Endothelial cell of umbilical vein (primary cell): ENCODE data around the gene ARHGAP15. TPM values are rescaled to one million over a fixed set of nuclear protein-coding genes. Genes with fewer than 3 reads are reported as not detected.

Source experiments
- BruUV-seq: library from RNA; stranded (reverse); fragments of 400-500 nt; replicated peaks from 2 replicates; lab custom pipeline; 2021; lab: Mats Ljungman, UMichigan
- CTCF ChIA-PET: fragments of 300-600, 350-600 bp; sonication (Branson Sonifier 250); formaldehyde crosslinking; loops from one replicate; lab custom pipeline; 2021; ENCODE audit warnings: antibody characterized with exemption, inconsistent platforms; lab: Charles Lee
- POLR2A ChIA-PET: fragments of 300-600, 350-600 bp; sonication (Branson Sonifier 250); formaldehyde crosslinking; loops from one replicate; lab custom pipeline; 2021; ENCODE audit warnings: antibody characterized with exemption, inconsistent platforms; lab: Charles Lee
- DNase-seq: peaks from one replicate; pipeline ENCODE4 v3.0.0-alpha.2; 2011; ENCODE audit warnings: low read depth, low spot score
- FAIRE-seq: peaks from 2 replicates; lab custom pipeline; 2011; peaks lifted over from hg19 to GRCh38; lab: Jason Lieb, UNC
- H2AFZ ChIP-seq: 2 replicates; pipeline ENCODE4 v1.6.0; 2012; ENCODE audit warnings: low read depth, low read length, control low read depth, inconsistent platforms
- H3K27ac ChIP-seq: 2 replicates; pipeline ENCODE4 v1.5.1; 2011; ENCODE audit warnings: low read depth, mild to moderate bottlenecking, control low read depth, low read length, moderate library complexity; ENCODE audit not compliant: insufficient read depth
- H3K27me3 ChIP-seq, 2 experiments: 2 replicates each; pipeline versions ENCODE4 v1.6.0 to v1.6.1; 2011; ENCODE audit warnings: low read length in 2 of 2, mixed read lengths in 1 of 2; ENCODE audit not compliant: control insufficient read depth in 2 of 2, insufficient read depth in 2 of 2
- H3K36me3 ChIP-seq, 2 experiments: 2 replicates in 1 of 2; 3 replicates in 1 of 2; pipeline ENCODE4 v1.5.1; 2011; ENCODE audit warnings: low read length in 2 of 2, mild to moderate bottlenecking in 1 of 2, moderate library complexity in 1 of 2; ENCODE audit not compliant: control insufficient read depth in 2 of 2, insufficient read depth in 2 of 2; ENCODE audit errors: extremely low read depth in 1 of 2
- H3K4me1 ChIP-seq: 3 replicates; pipeline ENCODE4 v1.5.1; 2011; ENCODE audit warnings: mild to moderate bottlenecking, low read length; ENCODE audit not compliant: control insufficient read depth, insufficient read depth; ENCODE audit errors: extremely low read depth
- H3K4me2 ChIP-seq: 2 replicates; pipeline ENCODE4 v1.6.1; 2011; ENCODE audit warnings: low read length, control low read depth, mixed read lengths; ENCODE audit not compliant: insufficient read depth
- H3K4me3 ChIP-seq, 3 experiments: fragments of 200-600 bp in 1 of 3; sonication (generic), shearing (Covaris generic) in 1 of 3; replicated peaks in 1 of 3; 2 replicates each; pipeline ENCODE4 v1.5.1; 2011 to 2016; ENCODE audit warnings: control low read depth in 3 of 3, low read length in 3 of 3, mild to moderate bottlenecking in 2 of 3, inconsistent platforms in 1 of 3, low read depth in 1 of 3, moderate library complexity in 1 of 3; ENCODE audit not compliant: insufficient read depth in 1 of 3
- H3K79me2 ChIP-seq: 2 replicates; pipeline ENCODE4 v1.6.0; 2012; ENCODE audit warnings: low read length, inconsistent platforms; ENCODE audit not compliant: control insufficient read depth, insufficient read depth
- H3K9ac ChIP-seq: replicated peaks from 2 replicates; pipeline ENCODE3; 2011; ENCODE audit warnings: low read length, control low read depth; ENCODE audit not compliant: insufficient read depth; ENCODE audit errors: extremely low read depth
- H3K9me1 ChIP-seq: replicated peaks from 3 replicates; pipeline ENCODE4 v1.6.0; 2011; ENCODE audit warnings: mild to moderate bottlenecking, low read length; ENCODE audit not compliant: control insufficient read depth, insufficient read depth; ENCODE audit errors: extremely low read depth
- H3K9me3 ChIP-seq: replicated peaks from 2 replicates; pipeline ENCODE4 v1.5.1; 2012; ENCODE audit warnings: low read length, inconsistent platforms; ENCODE audit not compliant: control insufficient read depth, insufficient read depth
- H4K20me1 ChIP-seq: replicated peaks from 2 replicates; pipeline ENCODE3; 2011; ENCODE audit warnings: mild to moderate bottlenecking, low read length; ENCODE audit not compliant: control insufficient read depth, insufficient read depth; ENCODE audit errors: extremely low read depth
- CTCF ChIP-seq, 2 donors: IDR thresholded peaks; 1 replicate in 1 of 2; 2 replicates in 1 of 2; pipeline ENCODE4 v1.5.1; 2011; ENCODE audit warnings: low read length in 2 of 2, mild to moderate bottlenecking in 2 of 2, moderate library complexity in 2 of 2, control low read depth in 1 of 2, inconsistent platforms in 1 of 2, low read depth in 1 of 2; ENCODE audit not compliant: insufficient read depth in 1 of 2; ENCODE audit errors: extremely low read depth in 1 of 2
- EZH2 ChIP-seq: IDR thresholded peaks from 2 replicates; pipeline ENCODE4 v1.6.1; 2012; ENCODE audit warnings: borderline replicate concordance, low read depth, mild to moderate bottlenecking, moderate library complexity, low read length, inconsistent platforms; ENCODE audit not compliant: severe bottlenecking
- FOS ChIP-seq: IDR thresholded peaks from 2 replicates; pipeline ENCODE4 v1.6.1; 2011; ENCODE audit warnings: mild to moderate bottlenecking, low read length, moderate library complexity, borderline replicate concordance; ENCODE audit not compliant: insufficient read depth
- GATA2 ChIP-seq: IDR thresholded peaks from 2 replicates; pipeline ENCODE4 v1.7.0; 2011; ENCODE audit warnings: low read depth, mild to moderate bottlenecking, moderate library complexity, mixed read lengths, low read length; ENCODE audit not compliant: insufficient read length, insufficient read depth
- JUN ChIP-seq: IDR thresholded peaks from 2 replicates; pipeline ENCODE4 v1.6.1; 2011; ENCODE audit warnings: borderline replicate concordance, low read depth; ENCODE audit not compliant: insufficient read length, insufficient read depth
- MAX ChIP-seq: IDR thresholded peaks from 2 replicates; pipeline ENCODE4 v1.6.1; 2011; ENCODE audit not compliant: insufficient read depth, insufficient read length
- MYC ChIP-seq: IDR thresholded peaks from one replicate; pipeline ENCODE4 v1.6.1; 2011; ENCODE audit warnings: mild to moderate bottlenecking, low read depth, low read length
- POLR2A ChIP-seq: IDR thresholded peaks from 2 replicates; pipeline ENCODE4 v1.6.1; 2012; ENCODE audit warnings: low read depth, mild to moderate bottlenecking, control low read depth, low read length
- POLR2AphosphoS5 ChIP-seq: IDR thresholded peaks from 2 replicates; pipeline ENCODE4 v1.6.1; 2012; ENCODE audit warnings: low read depth, mild to moderate bottlenecking, control low read depth, low read length, moderate library complexity; ENCODE audit not compliant: insufficient read depth
- dilution Hi-C: fragments of 300-500 bp; cut with MboI; formaldehyde crosslinking; loops from one replicate; pipeline ENCODE4 v1.15.0; 2019; ENCODE audit warnings: low sequenced_read_pairs; ENCODE audit not compliant: extremely low pct_ligation_motif_present
- intact Hi-C: fragments of 100-400 bp; cut with micrococcal nuclease; formaldehyde crosslinking; loops from one replicate; pipeline ENCODE4 v1.10.0; 2022
- polyA plus RNA-seq, 4 experiments: library from polyadenylated mRNA; depleted of rRNA in 3 of 4; stranded (reverse) in 3 of 4; unstranded in 1 of 4; fragments of >200 nt; gene quantifications; 2 replicates each; pipeline versions ENCODE4 v1.2.1 to v1.2.3, GENCODE V29; 2011 to 2012; ENCODE audit warnings: missing spikeins in 1 of 4
- total RNA-seq: library from RNA; stranded (reverse); gene quantifications from 2 replicates; pipeline ENCODE4 v1.2.3, GENCODE V29; 2021

The ARHGAP15 gene
- total and polyA plus RNA-seq, 2 donors (not counting 3 experiments of a cell fraction or from before 2014, with no cell fraction given) = not detected

- intact Hi-C loops = no loop called here
- Histone ChIP-seq H3K4me3 (no peak overlapping the region), H4K20me1 (no peaks in the 10 kb centered on the region), H3K27me3 (no peaks in the 10 kb centered on the region), H3K4me1 (no peaks in the 10 kb centered on the region), H3K36me3 (no peaks in the 10 kb centered on the region), H3K9ac (no peak overlapping the region), H3K4me2 (no peak overlapping the region), H2AFZ (no peak overlapping the region), H3K27ac (no peak overlapping the region), H3K9me1 (no peaks in the 10 kb centered on the region), H3K9me3 (no peaks in the 10 kb centered on the region), H3K79me2 (no peaks in the 10 kb centered on the region)
- FAIRE-seq (no peak), DNase-seq (no peak)
- dilution Hi-C loops = no loop called here
- POLR2A ChIA-PET = no interaction called here
- CTCF ChIA-PET = interaction anchor here (1.3 to 3.1 kb wide), 3 partner anchors 20 to 191 kb away, joined by 3 to 34 read pairs (median 3); no protein-coding TSS in a partner anchor
- TF ChIP-seq EZH2 = no peak
- no peak for TF ChIP-seq JUN
- no peak for TF ChIP-seq GATA2
- no peak for TF ChIP-seq MYC
- TF ChIP-seq POLR2A = no peak
- no peak for TF ChIP-seq CTCF (IDR thresholded peaks at IDR 0.05; ENCODE audit: extremely low read depth in 1 of 2, insufficient read depth in 1 of 2, low read depth in 1 of 2, low read length in 2 of 2)
- no peak for TF ChIP-seq MAX
- no peak for TF ChIP-seq FOS
- no peak for TF ChIP-seq POLR2AphosphoS5
- no TSS peak for BruUV-seq
Measured at GRCh38 chr2:143225931-143226330, 96.7 kb downstream of the ARHGAP15 start.
